ENCODE measurements around the gene SLC39A1. TPM values are rescaled to one million over a fixed set of nuclear protein-coding genes. Genes with fewer than 3 reads are reported as not detected.

The SLC39A1 gene
- total and polyA plus RNA-seq, 2 of the 4 experiments (the other 2 are of a cell fraction): 89.1 to 97.7 TPM

DNA sequence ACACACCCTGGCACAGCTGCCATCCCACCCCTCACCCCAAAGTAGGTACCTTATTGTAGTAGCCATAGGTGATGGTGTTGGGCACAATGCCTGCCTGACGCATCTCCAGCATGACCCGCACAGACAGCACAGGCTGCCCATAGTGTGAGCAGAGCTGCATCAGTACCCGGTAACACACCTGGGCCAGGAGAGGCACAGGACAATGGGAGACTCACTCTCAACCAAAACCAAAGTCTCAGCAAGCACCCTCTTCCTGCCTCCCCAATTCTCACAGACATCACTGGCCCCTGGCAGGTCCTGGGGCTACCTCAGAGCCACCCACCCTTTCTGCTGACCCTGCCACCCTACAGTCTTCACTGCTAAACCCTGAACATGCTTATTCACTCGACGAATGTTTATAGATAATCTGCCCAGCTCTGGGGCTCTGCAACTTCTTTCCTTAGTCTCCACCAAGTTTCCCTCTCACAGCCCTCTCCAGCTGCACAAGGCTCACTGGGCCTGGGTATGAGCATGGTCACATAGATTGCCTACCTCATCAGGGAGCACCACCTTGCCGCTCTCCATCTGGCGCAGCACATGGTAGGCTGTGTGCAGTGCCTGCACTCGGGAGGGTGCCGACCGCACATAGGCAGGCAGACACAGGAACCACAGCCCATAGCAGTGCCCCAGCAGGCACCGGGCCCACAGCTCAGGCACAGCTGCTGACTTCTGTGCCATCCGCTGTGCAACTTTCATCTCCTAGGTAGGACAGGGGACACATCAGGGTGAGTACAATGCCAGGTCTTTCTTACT, 27.1 kb downstream of the SLC39A1 start:
- no peak overlapping the region for H3K4me2 ChIP-seq (ENCODE audit: low read depth, low read length)
- POLR2A ChIA-PET (ENCODE audit: unreplicated experiment): no interaction called here
- H3K9ac ChIP-seq (ENCODE audit: low read depth, low read length): no peak overlapping the region
- no peak overlapping the region for H3K56ac ChIP-seq (ENCODE audit: extremely low read depth, insufficient read depth, low read length)
- in situ Hi-C loops (cut with MboI; ENCODE audit: low sequenced_read_pairs) (no loop called here), intact Hi-C loops (cut with micrococcal nuclease) (no loop called here), dilution Hi-C loops (cut with HindIII; ENCODE audit: low sequenced_read_pairs, unreplicated experiment) (no loop called here)
- no peak overlapping the region for H3K4ac ChIP-seq (ENCODE audit: low read depth, low read length)
- no peak overlapping the region for H2AFZ ChIP-seq (replicated peaks; ENCODE audit: low read length, poor library complexity)
- CTCF ChIA-PET: no interaction called here
- H3K27me3 ChIP-seq (ENCODE audit: control insufficient read depth, insufficient read depth, low read length): no peaks in the 10 kb centered on the region
- no peak for DNase-seq
- H4K8ac ChIP-seq (ENCODE audit: low read depth in 2 of 2, low read length in 2 of 2): no peak overlapping the region
- BruUV-seq (replicated peaks): no TSS peak
- no peak overlapping the region for H4K5ac ChIP-seq (ENCODE audit: low read depth, low read length)
- no peak overlapping the region for H3K4me3 ChIP-seq (ENCODE audit: insufficient read depth, low read depth, low read length)
- no peak overlapping the region for H3K27ac ChIP-seq (ENCODE audit: insufficient read depth, low read length)
- 100% methylated on average over 4 of the region's 12 CpGs; no CpG with 5 or more reads in 1 of the 2 experiments for WGBS, 2 experiments (ENCODE audit: extremely low coverage in 2 of 2, insufficient read length in 1 of 2)
- H2AK9ac ChIP-seq (replicated peaks; ENCODE audit: low read depth, low read length, poor library complexity): peak overlapping the region; percentile 65
- no peak overlapping the region for H2BK15ac ChIP-seq (ENCODE audit: low read depth, low read length)
- H2AK5ac ChIP-seq (ENCODE audit: low read depth, low read length): no peak overlapping the region
- peaks cover 79% of the 10 kb centered on the region for H3K36me3 ChIP-seq (ENCODE audit: control insufficient read depth, insufficient read depth, low read length)
- no peak overlapping the region for H3K14ac ChIP-seq (replicated peaks; ENCODE audit: low read depth, low read length)
- H2BK20ac ChIP-seq (ENCODE audit: low read depth, low read length): no peak overlapping the region
- H2BK120ac ChIP-seq (ENCODE audit: low read depth, low read length): no peak overlapping the region
- no peak overlapping the region for H4K91ac ChIP-seq (ENCODE audit: insufficient read depth, low read depth, low read length)
- H4K20me1 ChIP-seq (ENCODE audit: insufficient read depth, low read length): no peaks in the 10 kb centered on the region
- no peak overlapping the region for H2BK5ac ChIP-seq (ENCODE audit: low read depth, low read length, poor library complexity, severe bottlenecking)
- H3K4me1 ChIP-seq (ENCODE audit: control insufficient read depth, insufficient read depth, low read length): no peaks in the 10 kb centered on the region
- peaks cover 0 to 8% of the 10 kb centered on the region in 2 experiments; a peak in 2 of 4 replicates for H3K79me1 ChIP-seq (ENCODE audit: low read depth in 1 of 2, low read length in 2 of 2)
- H3K18ac ChIP-seq (ENCODE audit: low read depth, low read length): no peak overlapping the region
- H3K9me1 ChIP-seq (ENCODE audit: insufficient read depth, low read length): peaks cover 3% of the 10 kb centered on the region; the same call in 1 of the 2 replicates
- no peaks in the 10 kb centered on the region for H3K9me3 ChIP-seq (ENCODE audit: control insufficient read depth, insufficient read depth, low read length)
- H3K23ac ChIP-seq (ENCODE audit: low read depth, low read length): no peak overlapping the region
- no peak for TF ChIP-seq MAFK (IDR thresholded peaks at IDR 0.05; ENCODE audit: low read depth, low read length)
- no peak for ATAC-seq (ENCODE audit: low read depth)
